Stimulated activated CD4-positive, alpha-beta T cell treated with anti-CD3 and anti-CD28 coated beads, TNF-alpha, amount 100 ng/mL, for 48 hours (primary cell): Measurements from ENCODE around the gene KANSL1L.
"Not testable (repeated sequence)": the region's sequence is repeated elsewhere in the genome, so short reads cannot be mapped to it uniquely, and the experiment has no call there.

ENCODE experiments used
- DNase-seq, 3 donors: peaks; one replicate each; pipeline ENCODE4 v3.0.0-alpha.2; 2020; ENCODE audit warnings: low read depth in 3 of 3

The KANSL1L gene

GRCh38 chr2:210179351-210179990 is 8.3 kb upstream of the KANSL1L start:
- no peak for DNase-seq

DNA sequence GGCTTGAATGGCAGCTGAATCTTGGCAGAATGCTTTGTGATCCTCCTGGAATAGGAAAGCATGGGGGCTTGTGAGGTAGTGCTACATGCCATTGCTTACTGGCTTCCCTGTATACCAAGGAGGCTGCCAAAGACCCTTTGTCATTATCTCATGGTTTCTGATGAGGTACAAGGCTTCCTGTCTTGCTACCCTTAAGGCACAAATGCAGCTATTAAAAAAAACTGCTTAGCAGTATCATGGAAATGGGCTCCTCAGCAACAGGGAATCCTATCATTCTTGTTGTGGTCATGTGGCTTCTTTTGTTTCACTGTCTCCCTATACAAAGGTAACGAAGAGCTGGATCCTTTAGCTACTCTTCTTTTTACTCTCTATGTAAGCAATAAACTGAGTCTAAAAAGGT is 6.6 kb upstream of the KANSL1L start:
- DNase-seq = no peak

GRCh38 chr2:210177115-210177514 is 5.9 kb upstream of the KANSL1L start:
- DNase-seq = not testable (repeated sequence)

DNA sequence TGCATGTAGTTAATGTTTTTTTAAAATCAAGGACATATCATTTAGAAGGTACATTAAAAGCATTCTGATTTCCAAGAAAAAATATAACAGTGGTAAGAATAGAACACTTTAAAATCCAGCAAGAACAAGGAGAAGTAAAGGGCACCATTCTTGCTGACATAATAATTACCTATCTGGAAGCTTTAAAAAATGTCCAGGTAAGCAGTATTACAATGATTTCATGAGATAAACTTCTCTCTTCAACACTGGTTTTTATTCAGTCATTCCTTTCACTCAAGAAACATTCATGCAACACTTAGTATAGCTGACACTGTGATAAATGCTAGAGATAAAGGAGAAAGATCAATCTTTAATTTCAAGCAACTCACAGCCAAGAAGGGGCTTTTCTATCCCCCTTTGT is 2.9 kb upstream of the KANSL1L start:
- DNase-seq = no peak

GRCh38 chr2:210172219-210172575 is 988 bp upstream of the KANSL1L start:
- no peak for DNase-seq

- DNase-seq = peak; percentile 93 to 98 (median 95)
Observed at GRCh38 chr2:210170446-210171303, 534 bp downstream of the KANSL1L start.

DNA sequence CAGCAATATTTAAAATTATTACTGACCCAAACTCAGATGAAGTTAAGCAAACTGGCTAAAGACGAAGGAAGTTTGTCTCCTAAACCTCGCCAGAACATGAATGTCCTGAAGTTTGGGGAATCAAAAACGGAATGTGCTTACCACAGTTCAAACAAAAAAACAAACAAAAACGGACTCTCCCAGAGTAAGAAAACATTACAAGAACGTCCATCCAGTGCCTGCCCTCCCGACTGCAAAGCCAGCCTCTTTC is 1.1 kb downstream of the KANSL1L start:
- DNase-seq = no peak

DNA sequence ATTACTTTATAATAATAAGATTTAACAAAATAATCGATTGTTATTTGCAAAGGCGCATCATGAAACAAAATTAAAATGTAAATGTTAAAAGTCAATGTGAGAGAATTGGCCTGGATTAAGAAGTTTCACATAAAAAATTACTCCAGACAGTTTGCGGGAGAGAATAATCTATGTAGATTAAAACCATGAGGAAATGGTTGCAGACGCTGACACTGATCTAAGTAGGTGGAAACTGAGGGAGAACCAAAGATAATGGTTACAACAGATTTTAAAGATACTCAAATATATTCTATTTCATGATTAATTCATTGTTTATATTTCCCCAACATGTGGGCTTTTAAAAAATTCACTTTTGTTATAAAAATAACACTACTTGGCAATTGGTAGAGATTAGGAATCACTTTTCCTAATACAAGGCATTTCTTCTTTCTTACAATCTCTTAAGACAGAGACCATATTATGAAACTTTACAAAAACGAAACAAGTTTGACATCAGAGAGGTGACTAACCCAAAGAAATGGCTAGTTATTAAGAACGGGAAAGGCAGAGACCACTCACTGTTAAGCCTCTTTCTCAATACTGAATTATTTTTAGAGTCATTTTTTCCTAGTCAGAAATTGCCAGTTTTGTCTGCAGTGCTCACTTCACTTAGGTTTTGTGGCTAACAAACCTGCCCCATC is 1.6 kb downstream of the KANSL1L start:
- no peak for DNase-seq

DNA sequence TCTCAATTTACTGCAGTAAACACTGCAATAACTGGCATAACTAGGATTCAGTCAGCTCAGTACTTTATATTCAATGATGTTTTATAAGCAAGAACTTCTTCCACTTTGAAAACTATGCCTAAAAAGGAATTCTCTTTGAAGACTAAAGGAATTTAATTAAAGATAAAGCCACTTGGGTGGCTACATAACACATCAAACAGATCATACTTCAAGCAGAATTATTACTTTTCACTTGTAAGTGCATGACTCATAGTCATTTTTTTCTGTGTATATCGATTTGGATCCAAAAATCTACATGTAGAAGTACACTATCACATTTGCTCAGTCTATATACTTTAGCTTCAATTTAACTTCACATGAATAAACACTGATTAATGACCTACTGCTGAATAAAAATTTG is 4.0 kb downstream of the KANSL1L start:
- DNase-seq = no peak

GRCh38 chr2:210162466-210163124 is 8.6 kb downstream of the KANSL1L start:
- DNase-seq = no peak

- DNase-seq = no peak
Observed at GRCh38 chr2:210159059-210159458, 12.2 kb downstream of the KANSL1L start.

- no peak for DNase-seq
Observed at GRCh38 chr2:210158236-210158635, 13.0 kb downstream of the KANSL1L start.

GRCh38 chr2:210157526-210157925 is 13.7 kb downstream of the KANSL1L start:
- no peak for DNase-seq

GRCh38 chr2:210147614-210148013 is 23.6 kb downstream of the KANSL1L start:
- DNase-seq = no peak

DNA sequence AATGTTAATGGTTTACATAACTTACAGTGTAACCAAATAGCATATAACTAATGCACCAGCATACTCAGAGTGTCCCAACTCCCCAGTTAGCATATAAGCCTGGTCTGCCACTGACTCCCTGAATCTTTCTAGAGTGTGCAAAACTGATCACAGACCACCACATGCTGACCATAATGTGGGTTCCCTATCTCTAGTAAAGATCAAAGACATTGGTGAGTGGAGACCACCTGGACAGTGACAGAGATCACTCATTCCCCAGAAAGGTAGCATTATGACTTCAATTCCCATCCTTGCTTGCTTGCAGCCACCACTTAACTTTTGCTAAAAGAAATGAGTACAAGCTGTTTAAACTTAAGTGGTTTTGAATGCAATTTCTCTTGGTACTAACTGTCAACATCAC is 39.0 kb downstream of the KANSL1L start:
- no peak for DNase-seq

- DNase-seq = no peak
Observed at GRCh38 chr2:210128961-210129360, 42.2 kb downstream of the KANSL1L start.

DNA sequence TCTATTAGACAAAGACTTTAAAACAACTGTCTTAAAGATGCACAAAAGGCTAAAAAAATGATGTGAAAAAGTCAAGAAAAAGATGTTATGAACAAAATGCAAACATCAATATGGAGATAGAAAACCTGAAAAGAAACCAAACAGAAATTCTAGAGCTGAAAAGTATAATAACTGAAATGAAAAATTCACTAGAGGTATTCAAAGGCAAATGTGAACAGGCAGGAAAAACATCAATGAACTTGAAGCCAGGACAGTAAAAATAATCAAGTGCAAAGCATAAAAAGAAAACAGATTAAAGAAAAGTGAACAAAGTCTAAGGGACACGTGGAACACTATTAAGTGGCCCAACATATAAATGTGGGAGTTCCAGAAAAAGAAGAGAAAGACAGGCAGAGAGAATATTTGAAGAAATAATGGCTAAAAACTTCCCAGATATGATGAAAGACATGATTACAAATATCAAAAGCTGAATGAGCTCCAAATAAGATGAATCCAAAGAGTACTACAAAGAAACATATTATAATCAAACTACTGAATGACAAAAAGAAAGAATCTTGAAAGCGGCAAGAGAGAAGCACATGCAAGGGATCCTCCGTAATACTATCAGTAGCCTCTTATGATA is 57.5 kb downstream of the KANSL1L start:
- no peak for DNase-seq

GRCh38 chr2:210112871-210113270 is 58.3 kb downstream of the KANSL1L start:
- no peak for DNase-seq

- no peak for DNase-seq
Observed at GRCh38 chr2:210099940-210100339, 71.3 kb downstream of the KANSL1L start.

- DNase-seq = no peak
Observed at GRCh38 chr2:210094787-210095186, 76.4 kb downstream of the KANSL1L start.

DNA sequence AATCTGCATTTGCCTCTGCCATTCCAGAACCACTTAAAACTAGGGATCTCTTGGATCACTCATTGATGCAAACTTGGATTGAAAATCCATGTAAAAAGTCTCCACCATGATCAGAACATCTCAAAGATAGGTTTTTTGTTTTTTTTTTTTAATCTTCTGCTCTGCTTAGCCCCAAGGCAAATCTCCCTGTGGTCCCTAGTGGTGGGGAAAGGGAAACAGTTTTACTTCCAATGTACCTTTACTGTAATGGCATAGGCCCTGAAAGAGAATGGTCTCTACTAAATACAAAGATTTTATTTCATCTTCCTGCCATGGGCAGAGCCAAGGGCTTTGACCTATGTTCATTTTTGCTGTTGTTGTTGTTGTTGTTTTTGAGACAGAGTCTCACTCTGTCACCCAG is 78.4 kb downstream of the KANSL1L start:
- no peak for DNase-seq

DNA sequence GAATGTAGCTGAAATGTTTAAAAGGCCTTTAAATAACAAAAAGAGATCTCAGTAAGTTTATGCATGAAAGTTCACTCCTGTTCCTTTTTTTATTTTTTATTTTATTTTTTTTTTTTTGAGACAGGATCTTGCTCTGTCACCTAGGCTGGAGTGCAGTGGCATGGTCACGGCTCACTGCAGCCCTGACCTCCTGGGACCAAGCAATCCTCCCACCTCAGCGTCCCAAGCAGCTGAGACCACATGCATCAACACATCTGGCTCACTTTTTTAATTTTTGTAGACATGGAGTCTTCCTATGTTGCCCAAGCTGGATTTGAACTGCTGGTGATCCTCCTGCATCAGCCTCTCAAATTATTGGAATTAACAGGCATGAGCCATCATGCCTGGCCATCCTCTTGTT is 84.3 kb downstream of the KANSL1L start:
- DNase-seq = no peak
